Stimulated activated naive B cell treated with anti-CD40 and anti-IgM and Interleukin-4, amounts not matched to agents 10 μg/mL and 1 μg/mL and 100 μg/mL, for 72 hours (primary cell): ENCODE data around the gene RBM8A.
A peak's percentile ranks its signal among the peaks of the same experiment; 100 is the strongest.

Source experiments
- ATAC-seq, 2 donors: fragments of 150-1000 bp; cut with Tn5 transposase; replicated peaks; 2 replicates each; pipeline ENCODE4 v1.10.0; 2021; ENCODE audit warnings: moderate library complexity in 1 of 2
- DNase-seq: peaks from one replicate; pipeline ENCODE4 v3.0.0; 2021
- H3K27ac Mint-ChIP-seq: one replicate; pipeline ENCODE4 v1.8.0; 2022; ENCODE audit warnings: mild to moderate bottlenecking, mixed read lengths
- H3K27me3 Mint-ChIP-seq, 2 donors: one replicate each; pipeline ENCODE4 v1.8.0; 2022; ENCODE audit warnings: mixed read lengths in 2 of 2
- H3K36me3 Mint-ChIP-seq, 2 donors: one replicate each; pipeline ENCODE4 v1.8.0; 2022; ENCODE audit warnings: mixed read lengths in 2 of 2, mild to moderate bottlenecking in 1 of 2
- H3K4me1 Mint-ChIP-seq, 2 donors: one replicate each; pipeline ENCODE4 v1.8.0; 2022; ENCODE audit warnings: mixed read lengths in 2 of 2, mild to moderate bottlenecking in 1 of 2
- H3K4me3 Mint-ChIP-seq, 2 donors: one replicate each; pipeline ENCODE4 v1.8.0; 2022; ENCODE audit warnings: mild to moderate bottlenecking in 2 of 2, mixed read lengths in 2 of 2, moderate library complexity in 1 of 2
- H3K9me3 Mint-ChIP-seq, 2 donors: one replicate each; pipeline ENCODE4 v1.8.0; 2022; ENCODE audit warnings: mixed read lengths in 2 of 2, mild to moderate bottlenecking in 1 of 2

The RBM8A gene

GRCh38 chr1:145927063-145927886, at the start of gene RBM8A:
Gene RBM8A, minus strand, starts transcription at chr1:145927484. Its CDS starts 58 bp downstream, at chr1:145927426.
- peaks cover 17 to 37% of the 10 kb centered on the region in 2 donors for H3K4me1 Mint-ChIP-seq
- DNase-seq (peak; percentile 95), ATAC-seq (peak; percentile 97 to 99)
- no peaks in the 10 kb centered on the region for H3K9me3 Mint-ChIP-seq
- H3K4me3 Mint-ChIP-seq: peak within 1 kb of the TSS in 1 of 2 donors; percentile 68
- peak within 1 kb of the TSS; percentile 42 for H3K27ac Mint-ChIP-seq
- H3K36me3 Mint-ChIP-seq: peaks cover 20 to 28% of the 10 kb centered on the region in 2 donors
- no peaks in the 10 kb centered on the region for H3K27me3 Mint-ChIP-seq

DNA sequence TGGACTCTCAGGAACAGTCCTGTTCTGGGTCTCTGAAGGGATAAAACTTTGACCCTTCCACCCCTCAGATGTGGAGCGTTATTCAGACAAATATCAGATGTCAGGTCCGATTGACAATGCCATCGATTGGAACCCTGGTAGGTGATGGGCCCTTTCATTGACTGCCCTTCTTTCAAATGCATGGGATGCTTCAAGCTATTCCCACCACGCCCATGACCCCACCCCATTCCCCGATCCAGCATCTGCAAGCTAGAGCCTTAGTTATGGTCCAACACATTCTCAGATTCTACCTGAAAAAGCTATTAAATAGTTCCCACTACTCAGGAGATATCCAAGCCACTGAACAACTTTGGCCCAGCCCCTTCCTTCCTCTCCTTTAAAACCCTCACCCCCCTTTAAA, 49.7 kb upstream of the RBM8A start:
- Mint-ChIP-seq H3K27ac (no peak overlapping the region), H3K36me3 (peaks cover 6 to 8% of the 10 kb centered on the region in 2 donors), H3K4me1 (peaks cover 10 to 23% of the 10 kb centered on the region in 2 donors), H3K4me3 (peak overlapping the region in 1 of 2 donors; percentile 48), H3K9me3 (no peaks in the 10 kb centered on the region), H3K27me3 (no peaks in the 10 kb centered on the region)
- DNase-seq (no peak), ATAC-seq (no peak)

- ATAC-seq (no peak), DNase-seq (no peak)
- Mint-ChIP-seq H3K36me3 (peaks cover 6 to 11% of the 10 kb centered on the region in 2 donors), H3K27me3 (no peaks in the 10 kb centered on the region), H3K4me1 (peaks cover 10 to 17% of the 10 kb centered on the region in 2 donors), H3K9me3 (no peaks in the 10 kb centered on the region), H3K27ac (peak overlapping the region; percentile 21), H3K4me3 (no peak overlapping the region)
Observed at GRCh38 chr1:145975216-145975615, 47.9 kb upstream of the RBM8A start.

DNA sequence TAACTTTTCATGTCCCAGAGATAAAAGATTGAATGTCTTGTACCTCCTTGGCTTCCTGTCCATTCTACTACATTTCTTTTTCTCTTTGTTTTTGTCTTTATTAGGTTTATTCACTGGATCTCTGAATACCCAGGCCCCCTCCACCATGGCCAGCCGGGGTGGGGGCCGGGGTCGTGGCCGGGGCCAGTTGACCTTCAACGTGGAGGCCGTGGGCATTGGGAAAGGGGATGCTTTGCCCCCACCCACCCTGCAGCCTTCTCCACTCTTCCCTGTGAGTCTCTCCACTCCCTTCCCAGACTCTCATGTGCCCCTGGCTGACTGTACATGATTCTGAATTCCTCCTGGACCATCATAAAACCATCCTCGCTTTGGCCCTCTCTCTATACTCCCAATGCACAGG, 47.4 kb upstream of the RBM8A start:
- Mint-ChIP-seq H3K36me3 (peaks cover 6 to 11% of the 10 kb centered on the region in 2 donors), H3K4me1 (peaks cover 10 to 17% of the 10 kb centered on the region in 2 donors), H3K4me3 (no peak overlapping the region), H3K27me3 (no peaks in the 10 kb centered on the region), H3K27ac (no peak overlapping the region), H3K9me3 (no peaks in the 10 kb centered on the region)
- no peak for DNase-seq
- no peak for ATAC-seq

GRCh38 chr1:145972580-145972979, 45.3 kb upstream of the RBM8A start:
- peaks cover 10 to 11% of the 10 kb centered on the region in 2 donors for H3K4me1 Mint-ChIP-seq
- H3K9me3 Mint-ChIP-seq: no peaks in the 10 kb centered on the region
- H3K27me3 Mint-ChIP-seq: no peaks in the 10 kb centered on the region
- ATAC-seq (no peak), DNase-seq (no peak)
- peaks cover 7 to 16% of the 10 kb centered on the region in 2 donors for H3K36me3 Mint-ChIP-seq
- no peak overlapping the region for H3K4me3 Mint-ChIP-seq
- no peak overlapping the region for H3K27ac Mint-ChIP-seq

GRCh38 chr1:145967288-145967687, 40.0 kb upstream of the RBM8A start:
- H3K4me3 Mint-ChIP-seq: no peak overlapping the region
- H3K36me3 Mint-ChIP-seq: peaks cover 9 to 13% of the 10 kb centered on the region in 2 donors
- no peak for DNase-seq
- no peak overlapping the region for H3K27ac Mint-ChIP-seq
- no peak for ATAC-seq
- no peaks in the 10 kb centered on the region for H3K27me3 Mint-ChIP-seq
- H3K4me1 Mint-ChIP-seq: peaks cover 20 to 26% of the 10 kb centered on the region in 2 donors
- H3K9me3 Mint-ChIP-seq: no peaks in the 10 kb centered on the region

DNA sequence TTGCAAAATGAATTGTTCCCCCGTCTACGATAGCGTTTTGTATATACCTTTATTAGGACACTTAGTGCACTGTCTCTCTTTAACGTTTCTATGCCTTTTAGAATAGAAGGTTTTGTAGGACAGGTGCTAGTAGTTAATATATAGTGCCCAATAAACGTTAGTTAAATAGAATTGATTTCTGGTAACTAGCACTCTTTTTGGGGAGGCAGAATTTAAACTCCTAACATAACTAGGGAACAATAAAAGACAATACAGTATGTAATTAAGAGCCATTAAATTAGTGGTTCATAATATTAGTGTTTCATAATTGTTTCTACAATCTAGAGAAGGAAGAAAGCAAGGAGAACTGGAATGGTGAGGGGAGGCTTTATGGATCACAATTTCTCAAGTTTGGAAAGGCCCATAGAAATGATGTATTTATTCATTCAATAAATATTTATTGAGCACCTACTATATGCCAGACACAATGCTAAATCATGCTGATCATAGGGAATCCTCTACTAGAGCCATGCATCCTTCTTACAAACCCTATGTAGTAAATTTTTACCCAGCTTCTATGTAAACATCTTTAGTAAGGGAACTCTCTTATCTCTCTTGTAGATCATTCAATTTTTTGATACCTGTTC, 37.9 kb upstream of the RBM8A start:
- H3K27me3 Mint-ChIP-seq: no peaks in the 10 kb centered on the region
- no peaks in the 10 kb centered on the region for H3K9me3 Mint-ChIP-seq
- H3K4me1 Mint-ChIP-seq: peaks cover 29 to 45% of the 10 kb centered on the region in 2 donors
- ATAC-seq (no peak), DNase-seq (no peak)
- peak overlapping the region; percentile 90 for H3K4me3 Mint-ChIP-seq
- peaks cover 9 to 10% of the 10 kb centered on the region in 2 donors for H3K36me3 Mint-ChIP-seq
- peak overlapping the region; percentile 94 for H3K27ac Mint-ChIP-seq

DNA sequence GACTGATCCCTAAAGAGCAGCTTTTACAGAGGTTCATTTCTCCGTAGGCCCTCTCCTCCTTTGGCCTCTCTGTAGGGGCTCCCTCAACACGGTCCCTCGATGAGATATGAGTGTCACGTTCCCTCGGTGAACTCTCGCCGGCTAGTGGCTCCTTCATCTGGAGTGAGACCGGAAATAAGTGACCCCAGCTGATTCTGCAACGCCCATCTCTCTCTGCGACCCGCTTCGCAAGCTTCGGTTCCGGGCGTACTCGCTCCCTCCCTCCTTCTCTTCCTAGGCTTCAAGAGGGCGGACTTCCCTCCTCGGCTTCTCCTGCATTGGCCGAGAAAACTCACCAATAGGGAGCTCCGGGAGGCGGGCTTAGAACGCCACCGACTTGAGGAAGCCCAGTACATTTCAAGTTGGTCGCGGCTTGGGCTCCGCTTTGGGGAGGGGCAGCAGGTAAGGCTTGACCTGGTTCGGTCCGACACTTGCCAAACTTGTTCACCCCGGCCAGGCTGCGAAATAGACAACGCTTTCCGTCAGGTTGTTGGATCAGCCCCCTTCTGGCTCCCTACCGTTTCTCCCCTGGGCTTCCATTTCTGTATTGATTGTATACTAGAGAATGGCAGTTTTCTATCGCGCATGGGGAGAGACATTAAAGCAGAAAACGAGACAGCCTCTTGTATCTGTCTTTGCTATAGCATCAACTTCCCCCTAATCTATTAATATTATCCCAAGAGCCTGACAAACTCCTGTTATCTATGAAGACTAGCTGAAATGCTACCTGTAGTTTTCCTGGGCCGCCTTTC, 37.2 kb upstream of the RBM8A start, which contains the start of the genes ANKRD34A and POLR3GL:
Gene ANKRD34A, minus strand, starts transcription at position 248 of the 791 bp plus-strand sequence. CDS start 2,816 bp downstream, outside the sequence.
Gene POLR3GL, plus strand, starts transcription at position 363 of the 791 bp plus-strand sequence. CDS start 10,176 bp downstream, outside the sequence.
- peak; percentile 90 for ATAC-seq
- Mint-ChIP-seq H3K4me3 (peak within 1 kb of the TSS; percentile 90 to 96), H3K36me3 (peaks cover 9 to 10% of the 10 kb centered on the region in 2 donors), H3K9me3 (no peaks in the 10 kb centered on the region), H3K27me3 (no peaks in the 10 kb centered on the region), H3K27ac (peak within 1 kb of the TSS; percentile 94), H3K4me1 (peaks cover 32 to 52% of the 10 kb centered on the region in 2 donors)
- DNase-seq: peak; percentile 87

DNA sequence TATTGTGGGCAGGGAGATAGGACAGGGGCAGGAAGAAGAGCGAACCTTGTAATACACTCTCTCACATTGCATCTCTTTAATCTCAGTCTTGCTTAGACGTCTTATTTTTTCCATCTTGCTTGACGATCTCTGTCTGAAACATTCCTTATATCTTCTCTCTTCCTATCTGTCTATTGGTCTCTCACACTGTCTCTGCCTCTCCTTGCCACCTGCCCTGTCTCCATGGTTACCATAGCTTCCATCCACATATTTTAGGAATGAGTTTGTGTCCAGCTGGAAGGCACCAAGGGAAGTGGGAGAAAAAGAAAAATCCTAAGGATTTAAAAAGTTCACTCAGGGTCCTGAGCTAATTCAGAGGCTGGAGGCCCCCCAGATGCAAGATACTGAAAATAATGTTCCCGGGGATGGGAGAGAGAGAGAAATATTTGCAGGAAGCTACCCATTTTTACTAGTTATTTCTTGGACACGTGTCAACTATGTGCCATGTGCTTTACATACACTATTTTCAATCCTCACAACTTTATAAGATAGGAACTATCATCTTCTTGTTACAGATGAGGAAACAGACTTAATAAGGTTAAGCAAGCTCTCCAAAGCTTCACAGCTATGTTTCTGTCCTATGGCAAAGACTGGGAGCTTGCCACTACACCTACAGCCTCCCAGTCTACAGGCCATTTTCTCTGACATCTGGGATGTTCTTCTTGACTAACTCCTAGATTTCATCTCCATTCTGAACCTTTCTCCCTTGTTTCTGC, 36.2 kb upstream of the RBM8A start:
- H3K36me3 Mint-ChIP-seq: peaks cover 7 to 10% of the 10 kb centered on the region in 2 donors
- no peaks in the 10 kb centered on the region for H3K27me3 Mint-ChIP-seq
- DNase-seq: no peak
- H3K4me3 Mint-ChIP-seq: peak overlapping the region; percentile 90 to 96
- no peaks in the 10 kb centered on the region for H3K9me3 Mint-ChIP-seq
- peaks cover 36 to 63% of the 10 kb centered on the region in 2 donors for H3K4me1 Mint-ChIP-seq
- ATAC-seq: no peak
- H3K27ac Mint-ChIP-seq: peak overlapping the region; percentile 94

GRCh38 chr1:145962157-145963102, 35.1 kb upstream of the RBM8A start:
- Mint-ChIP-seq H3K27ac (peak overlapping the region; percentile 92), H3K36me3 (peaks cover 3 to 4% of the 10 kb centered on the region in 2 donors), H3K27me3 (no peaks in the 10 kb centered on the region), H3K4me3 (peak overlapping the region; percentile 96), H3K4me1 (peaks cover 40 to 70% of the 10 kb centered on the region in 2 donors), H3K9me3 (no peaks in the 10 kb centered on the region)
- ATAC-seq: no peak
- DNase-seq: no peak

GRCh38 chr1:145961425-145962156, 34.3 kb upstream of the RBM8A start:
- H3K4me1 Mint-ChIP-seq: peaks cover 46 to 76% of the 10 kb centered on the region in 2 donors
- peak overlapping the region; percentile 96 for H3K4me3 Mint-ChIP-seq
- no peak for DNase-seq
- no peak for ATAC-seq
- H3K27ac Mint-ChIP-seq: peak overlapping the region; percentile 92
- no peaks in the 10 kb centered on the region for H3K27me3 Mint-ChIP-seq
- H3K9me3 Mint-ChIP-seq: no peaks in the 10 kb centered on the region
- H3K36me3 Mint-ChIP-seq: no peaks in the 10 kb centered on the region

- ATAC-seq: no peak
- DNase-seq: no peak
- Mint-ChIP-seq H3K36me3 (no peaks in the 10 kb centered on the region), H3K27ac (peak overlapping the region; percentile 92), H3K4me3 (peak overlapping the region; percentile 96), H3K9me3 (no peaks in the 10 kb centered on the region), H3K4me1 (peaks cover 46 to 79% of the 10 kb centered on the region in 2 donors), H3K27me3 (no peaks in the 10 kb centered on the region)
Observed at GRCh38 chr1:145961109-145961424, 33.8 kb upstream of the RBM8A start.
